GM23338 (cell line): ENCODE data around the gene CORO7. TPM values are rescaled to one million over a fixed set of nuclear protein-coding genes. Genes with fewer than 3 reads are reported as not detected.

Experiments
- ATAC-seq: fragments of 200-7000 bp; cut with Tn5 transposase; 3 replicates; pipeline ENCODE4 v1.9.1; 2020
- DNase-seq: peaks from one replicate; pipeline ENCODE4 v3.0.0-alpha.2; 2015; ENCODE audit warnings: low spot score
- H2AFZ ChIP-seq: fragments of 200-600 bp; sonication (generic); 2 replicates; pipeline ENCODE4 v1.8.0; 2016; ENCODE audit warnings: antibody characterized with exemption, mild to moderate bottlenecking, moderate library complexity
- H3F3A ChIP-seq: fragments of 200-600 bp; sonication (generic); replicated peaks from 2 replicates; pipeline ENCODE4 v1.8.0; 2017; ENCODE audit warnings: antibody characterized with exemption, mixed run types, low read depth
- H3K27ac ChIP-seq: fragments of 200-600 bp; sonication (generic); 2 replicates; pipeline ENCODE4 v1.6.1; 2016; ENCODE audit warnings: low read depth
- H3K27me3 ChIP-seq: fragments of 200-600 bp; sonication (generic); 2 replicates; pipeline ENCODE4 v1.8.0; 2016; ENCODE audit warnings: mild to moderate bottlenecking, mixed run types, moderate library complexity; ENCODE audit not compliant: insufficient read depth
- H3K36me3 ChIP-seq: fragments of 200-600 bp; sonication (generic); 2 replicates; pipeline ENCODE4 v1.8.0; 2016; ENCODE audit warnings: mild to moderate bottlenecking; ENCODE audit not compliant: insufficient read depth
- H3K4me1 ChIP-seq: fragments of 200-600 bp; sonication (generic); 2 replicates; pipeline ENCODE4 v1.8.0; 2016; ENCODE audit warnings: mild to moderate bottlenecking, moderate library complexity; ENCODE audit not compliant: insufficient read depth
- H3K4me2 ChIP-seq: fragments of 200-600 bp; sonication (generic); 2 replicates; pipeline ENCODE4 v1.7.1; 2017; ENCODE audit warnings: mixed run types
- H3K4me3 ChIP-seq: fragments of 200-600 bp; sonication (generic); 2 replicates; pipeline ENCODE4 v1.6.1; 2016; ENCODE audit warnings: mixed run types
- H3K79me2 ChIP-seq: fragments of 200-600 bp; sonication (generic); replicated peaks from 2 replicates; pipeline ENCODE4 v1.8.0; 2017; ENCODE audit warnings: mild to moderate bottlenecking; ENCODE audit not compliant: insufficient read depth
- H3K9me2 ChIP-seq: fragments of 200-600 bp; sonication (generic); 2 replicates; pipeline ENCODE4 v1.8.0; 2017; ENCODE audit not compliant: insufficient read depth
- H4K20me1 ChIP-seq: fragments of 200-600 bp; sonication (generic); replicated peaks from 2 replicates; pipeline ENCODE4 v1.8.0; 2017; ENCODE audit warnings: mild to moderate bottlenecking; ENCODE audit not compliant: insufficient read depth
- H3K27ac Mint-ChIP-seq: 2 replicates; pipeline ENCODE4 v1.8.0; 2020; ENCODE audit warnings: inconsistent platforms, mild to moderate bottlenecking, moderate library complexity, mixed read lengths
- H3K27me3 Mint-ChIP-seq: 3 replicates; pipeline ENCODE4 v1.8.0; 2022; ENCODE audit warnings: low read depth, mild to moderate bottlenecking, moderate library complexity, mixed read lengths, inconsistent platforms; ENCODE audit not compliant: insufficient read depth, poor library complexity
- H3K36me3 Mint-ChIP-seq: 3 replicates; pipeline ENCODE4 v1.8.0; 2021; ENCODE audit warnings: low read depth, mild to moderate bottlenecking, inconsistent platforms, moderate library complexity, mixed read lengths
- H3K4me1 Mint-ChIP-seq: 3 replicates; pipeline ENCODE4 v1.8.0; 2020; ENCODE audit warnings: mild to moderate bottlenecking, inconsistent platforms, mixed read lengths
- H3K4me3 Mint-ChIP-seq: 3 replicates; pipeline ENCODE4 v1.8.0; 2021; ENCODE audit warnings: moderate library complexity, mild to moderate bottlenecking, inconsistent platforms, mixed read lengths
- H3K9me3 Mint-ChIP-seq: 3 replicates; pipeline ENCODE4 v1.8.0; 2020; ENCODE audit warnings: moderate library complexity, mild to moderate bottlenecking, inconsistent platforms, mixed read lengths
- ETS1 ChIP-seq: IDR thresholded peaks from 2 replicates; pipeline ENCODE4 v1.6.1; 2016; ENCODE audit warnings: antibody characterized with exemption
- NANOG ChIP-seq: IDR thresholded peaks from 2 replicates; pipeline ENCODE4 v1.6.1; 2016; ENCODE audit warnings: antibody characterized with exemption, borderline replicate concordance
- REST ChIP-seq: IDR thresholded peaks from one replicate; pipeline ENCODE4 v1.6.1; 2018; ENCODE audit warnings: antibody characterized with exemption; ENCODE audit not compliant: unreplicated experiment
- polyA plus RNA-seq: library from polyadenylated mRNA; unstranded; fragments of >200 nt; fragmentation: Nextera tagmentation; extraction: Ambion mirVana; gene quantifications from 2 replicates; pipeline ENCODE4 v1.2.1, GENCODE V29; 2016
- total RNA-seq: library from RNA; depleted of rRNA; stranded (reverse); fragments of >200 nt; shearing (Covaris generic); gene quantifications from 2 replicates; pipeline ENCODE4 v1.2.3, GENCODE V29; 2014

Gene CORO7
- total and polyA plus RNA-seq, 2 experiments from 2014 or later = 14.2 to 46.4 TPM

GRCh38 chr16:4322121-4323052 is 94.0 kb downstream of the CORO7 start:
- Histone ChIP-seq H3K79me2 (peaks cover 82% of the 10 kb centered on the region), H3K4me3 (no peak overlapping the region), H3F3A (peaks cover 7% of the 10 kb centered on the region), H3K27me3 (no peaks in the 10 kb centered on the region), H3K4me1 (peaks cover 42% of the 10 kb centered on the region), H3K9me2 (no peaks in the 10 kb centered on the region), H3K27ac (no peak overlapping the region), H2AFZ (no peak overlapping the region), H4K20me1 (peaks cover 11% of the 10 kb centered on the region; the same call in 1 of the 2 replicates), H3K4me2 (no peak overlapping the region), H3K36me3 (no peaks in the 10 kb centered on the region)
- H3K27me3 Mint-ChIP-seq = peaks cover 8% of the 10 kb centered on the region
- DNase-seq (no peak), ATAC-seq (no peak)
- no peaks in the 10 kb centered on the region for H3K9me3 Mint-ChIP-seq
- no peak for TF ChIP-seq REST
- H3K4me3 Mint-ChIP-seq = no peak overlapping the region
- no peak overlapping the region for H3K27ac Mint-ChIP-seq
- no peaks in the 10 kb centered on the region for H3K36me3 Mint-ChIP-seq
- H3K4me1 Mint-ChIP-seq = peaks cover 23% of the 10 kb centered on the region

GRCh38 chr16:4321286-4322120 is 94.9 kb downstream of the CORO7 start:
- no peak for TF ChIP-seq NANOG
- no peak for TF ChIP-seq ETS1
- Histone ChIP-seq H3K9me2 (no peaks in the 10 kb centered on the region), H3K4me2 (no peak overlapping the region), H3F3A (peaks cover 7% of the 10 kb centered on the region), H2AFZ (no peak overlapping the region), H3K27me3 (no peaks in the 10 kb centered on the region), H3K27ac (no peak overlapping the region), H3K36me3 (no peaks in the 10 kb centered on the region), H3K4me1 (peaks cover 42% of the 10 kb centered on the region), H3K4me3 (no peak overlapping the region), H3K79me2 (peaks cover 80% of the 10 kb centered on the region), H4K20me1 (peaks cover 16% of the 10 kb centered on the region; the same call in 1 of the 2 replicates)
- Mint-ChIP-seq H3K4me3 (no peak overlapping the region), H3K9me3 (no peaks in the 10 kb centered on the region), H3K27ac (no peak overlapping the region), H3K4me1 (peaks cover 23% of the 10 kb centered on the region), H3K36me3 (no peaks in the 10 kb centered on the region), H3K27me3 (peaks cover 7% of the 10 kb centered on the region)
- ATAC-seq (no peak), DNase-seq (no peak)
